Effector memory CD4-positive, alpha-beta T cell (primary cell): ENCODE data around the gene OR2Y1.
A peak's percentile ranks its signal among the peaks of the same experiment; 100 is the strongest.
"Not testable (repeated sequence)": the region's sequence is repeated elsewhere in the genome, so short reads cannot be mapped to it uniquely, and the experiment has no call there.

Experiments used
- DNase-seq, 3 donors: peaks; one replicate each; pipeline ENCODE4 v3.0.0-alpha.2; 2020
- H3K27ac ChIP-seq: 2 replicates; pipeline ENCODE4 v1.7.0; 2013; ENCODE audit warnings: mild to moderate bottlenecking, low read length, moderate library complexity; ENCODE audit not compliant: insufficient read depth, poor library complexity, severe bottlenecking
- H3K27me3 ChIP-seq: replicated peaks from 2 replicates; pipeline ENCODE4 v1.7.0; 2013; ENCODE audit warnings: mild to moderate bottlenecking, low read length; ENCODE audit not compliant: insufficient read depth, control insufficient read depth, poor library complexity, severe bottlenecking
- H3K36me3 ChIP-seq: 2 replicates; pipeline ENCODE4 v1.7.0; 2013; ENCODE audit warnings: mild to moderate bottlenecking, low read length, moderate library complexity; ENCODE audit not compliant: control insufficient read depth, insufficient read depth
- H3K4me1 ChIP-seq: 2 replicates; pipeline ENCODE4 v1.7.0; 2013; ENCODE audit warnings: low read length, mild to moderate bottlenecking; ENCODE audit not compliant: control insufficient read depth, insufficient read depth, poor library complexity, severe bottlenecking
- H3K4me3 ChIP-seq: 2 replicates; pipeline ENCODE4 v1.7.0; 2013; ENCODE audit warnings: low read length, low read depth, mild to moderate bottlenecking; ENCODE audit not compliant: insufficient read depth, poor library complexity, severe bottlenecking
- H3K9me3 ChIP-seq: 2 replicates; pipeline ENCODE4 v1.7.0; 2013; ENCODE audit warnings: mild to moderate bottlenecking, low read length, moderate library complexity; ENCODE audit not compliant: control insufficient read depth
- total RNA-seq, 3 donors: gene quantifications; one replicate each; lab custom pipeline; 2026; lab: John Stamatoyannopoulos, UW

The OR2Y1 gene
- total RNA-seq, result 0 reads per million in 3 donors

GRCh38 chr5:180739958-180740357, at the start of gene OR2Y1:
TSS of gene OR2Y1 (minus strand) at chr5:180740058. CDS start at chr5:180740058, 0 bp downstream.
- Histone ChIP-seq H3K9me3 (no peaks in the 10 kb centered on the region), H3K4me1 (no peaks in the 10 kb centered on the region), H3K27ac (no peak within 1 kb of the TSS), H3K36me3 (no peaks in the 10 kb centered on the region), H3K27me3 (no peaks in the 10 kb centered on the region), H3K4me3 (no peak within 1 kb of the TSS)
- DNase-seq, result no peak

- not testable (repeated sequence) for DNase-seq, H3K27ac ChIP-seq, H3K4me3 ChIP-seq, H3K4me1 ChIP-seq, H3K27me3 ChIP-seq, H3K9me3 ChIP-seq
- peaks cover 49% of the 10 kb centered on the region for H3K36me3 ChIP-seq
Measured at GRCh38 chr5:180788651-180789410, 49.0 kb upstream of the OR2Y1 start.

- Histone ChIP-seq H3K36me3 (peaks cover 40% of the 10 kb centered on the region), H3K27me3 (no peaks in the 10 kb centered on the region), H3K27ac (peak overlapping the region; percentile 28), H3K4me3 (no peak overlapping the region), H3K9me3 (no peaks in the 10 kb centered on the region), H3K4me1 (no peaks in the 10 kb centered on the region)
- DNase-seq, result no peak
Measured at GRCh38 chr5:180787711-180788431, 48.0 kb upstream of the OR2Y1 start.

- peak overlapping the region; percentile 6 for H3K27ac ChIP-seq
- peaks cover 29% of the 10 kb centered on the region for H3K36me3 ChIP-seq
- H3K4me3 ChIP-seq, result no peak overlapping the region
- no peaks in the 10 kb centered on the region for H3K9me3 ChIP-seq
- no peak for DNase-seq
- H3K27me3 ChIP-seq, result no peaks in the 10 kb centered on the region
- H3K4me1 ChIP-seq, result no peaks in the 10 kb centered on the region
Measured at GRCh38 chr5:180786531-180787398, 46.9 kb upstream of the OR2Y1 start.

GRCh38 chr5:180785794-180786221, 46.0 kb upstream of the OR2Y1 start:
- Histone ChIP-seq H3K9me3 (no peaks in the 10 kb centered on the region), H3K27me3 (no peaks in the 10 kb centered on the region), H3K4me3 (no peak overlapping the region), H3K36me3 (peaks cover 19% of the 10 kb centered on the region), H3K4me1 (no peaks in the 10 kb centered on the region), H3K27ac (no peak overlapping the region)
- DNase-seq, result no peak

- Histone ChIP-seq H3K4me3 (no peak overlapping the region), H3K4me1 (no peaks in the 10 kb centered on the region), H3K36me3 (peaks cover 14% of the 10 kb centered on the region), H3K27ac (no peak overlapping the region), H3K27me3 (no peaks in the 10 kb centered on the region), H3K9me3 (no peaks in the 10 kb centered on the region)
- DNase-seq, result no peak
Measured at GRCh38 chr5:180785121-180785781, 45.4 kb upstream of the OR2Y1 start.

GRCh38 chr5:180784497-180785097, 44.7 kb upstream of the OR2Y1 start:
- Histone ChIP-seq H3K27ac (no peak overlapping the region), H3K4me1 (no peaks in the 10 kb centered on the region), H3K36me3 (peaks cover 7% of the 10 kb centered on the region), H3K4me3 (no peak overlapping the region), H3K9me3 (no peaks in the 10 kb centered on the region), H3K27me3 (no peaks in the 10 kb centered on the region)
- DNase-seq, result peak; percentile 33 to 50 (median 48)

GRCh38 chr5:180783340-180784052, 43.6 kb upstream of the OR2Y1 start:
- no peak overlapping the region for H3K4me3 ChIP-seq
- no peak overlapping the region for H3K27ac ChIP-seq
- H3K9me3 ChIP-seq, result no peaks in the 10 kb centered on the region
- no peaks in the 10 kb centered on the region for H3K27me3 ChIP-seq
- no peak for DNase-seq
- no peaks in the 10 kb centered on the region for H3K4me1 ChIP-seq
- H3K36me3 ChIP-seq, result peaks cover 6% of the 10 kb centered on the region

- no peak overlapping the region for H3K4me3 ChIP-seq
- H3K4me1 ChIP-seq, result no peaks in the 10 kb centered on the region
- H3K36me3 ChIP-seq, result peaks cover 2% of the 10 kb centered on the region
- no peaks in the 10 kb centered on the region for H3K9me3 ChIP-seq
- H3K27ac ChIP-seq, result no peak overlapping the region
- H3K27me3 ChIP-seq, result no peaks in the 10 kb centered on the region
- DNase-seq, result no peak
Measured at GRCh38 chr5:180782748-180783147, 42.9 kb upstream of the OR2Y1 start.
